EL (cell line): ENCODE results near the gene LAPTM4A.
"Not testable (repeated sequence)": the region's sequence is repeated elsewhere in the genome, so short reads cannot be mapped to it uniquely, and the experiment has no call there.

Source experiments
- DNase-seq: peaks from one replicate; pipeline ENCODE4 v3.0.0-alpha.2; 2016

Gene LAPTM4A

GRCh38 chr2:20051532-20052228 lies at the start of gene LAPTM4A:
Gene LAPTM4A (minus strand): TSS chr2:20051628. CDS start chr2:20051520, 108 bp downstream.
- peak; percentile 100 for DNase-seq

- no peak for DNase-seq
Observed at GRCh38 chr2:20100711-20101110, 49.3 kb upstream of the LAPTM4A start.

GRCh38 chr2:20099780-20100179 lies 48.4 kb upstream of the LAPTM4A start:
- no peak for DNase-seq

- DNase-seq = peak; percentile 81
Observed at GRCh38 chr2:20097889-20098714, 46.7 kb upstream of the LAPTM4A start.

- DNase-seq = no peak
Observed at GRCh38 chr2:20095469-20095868, 44.0 kb upstream of the LAPTM4A start.

GRCh38 chr2:20094955-20095354 lies 43.5 kb upstream of the LAPTM4A start:
- no peak for DNase-seq

- no peak for DNase-seq
Observed at GRCh38 chr2:20094142-20094755, 42.8 kb upstream of the LAPTM4A start.

- peak; percentile 81 for DNase-seq
Observed at GRCh38 chr2:20093263-20094141, 42.1 kb upstream of the LAPTM4A start.

- no peak for DNase-seq
Observed at GRCh38 chr2:20092901-20093235, 41.4 kb upstream of the LAPTM4A start.

GRCh38 chr2:20092226-20092900 lies 40.9 kb upstream of the LAPTM4A start:
- DNase-seq = no peak

GRCh38 chr2:20091305-20091991 lies 40.0 kb upstream of the LAPTM4A start:
- DNase-seq = peak; percentile 98

GRCh38 chr2:20089715-20090464 lies 38.5 kb upstream of the LAPTM4A start:
- no peak for DNase-seq

- DNase-seq = peak; percentile 58
Observed at GRCh38 chr2:20085909-20086308, 34.5 kb upstream of the LAPTM4A start.

- not testable (repeated sequence) for DNase-seq
Observed at GRCh38 chr2:20082812-20083211, 31.4 kb upstream of the LAPTM4A start.

- no peak for DNase-seq
Observed at GRCh38 chr2:20081841-20082240, 30.4 kb upstream of the LAPTM4A start.

GRCh38 chr2:20080839-20081415 lies 29.5 kb upstream of the LAPTM4A start:
- no peak for DNase-seq

- DNase-seq = no peak
Observed at GRCh38 chr2:20080428-20080827, 29.0 kb upstream of the LAPTM4A start.

- DNase-seq = no peak
Observed at GRCh38 chr2:20079546-20080115, 28.2 kb upstream of the LAPTM4A start.

GRCh38 chr2:20077411-20077940 lies 26.0 kb upstream of the LAPTM4A start:
- no peak for DNase-seq

- DNase-seq = no peak
Observed at GRCh38 chr2:20076757-20077156, 25.3 kb upstream of the LAPTM4A start.
